K562 (cell line): Measurements from ENCODE around the gene SEC63. TPM values are rescaled to one million over a fixed set of nuclear protein-coding genes. Genes with fewer than 3 reads are reported as not detected.
"Not testable (repeated sequence)": the region's sequence is repeated elsewhere in the genome, so short reads cannot be mapped to it uniquely, and the experiment has no call there.

Experiments
- ATAC-seq: fragments of 200-7000 bp; cut with Tn5 transposase; 3 replicates; pipeline ENCODE4 v1.9.1; 2020; ENCODE audit warnings: moderate library complexity
- BruUV-seq: library from RNA; stranded (reverse); fragments of 400-500 nt; replicated peaks from 2 replicates; lab custom pipeline; 2021; lab: Mats Ljungman, UMichigan
- CTCF ChIA-PET: fragments of 300-600 bp; formaldehyde crosslinking; extraction: SDS; loops from one replicate; lab custom pipeline; 2021; ENCODE audit warnings: low intra/inter-chr PET ratio; lab: Yijun Ruan, JAX
- POLR2A ChIA-PET: fragments of 300-600, 350-650 bp; sonication (Branson Sonifier 250); formaldehyde crosslinking; extraction: SDS; loops from one replicate; lab custom pipeline; 2021; ENCODE audit warnings: antibody characterized with exemption, inconsistent platforms; lab: Yijun Ruan, JAX
- DNase-seq, 4 experiments: peaks; one replicate each; pipeline versions ENCODE4 v3.0.0 to v3.0.0-alpha.2; 2011 to 2018; ENCODE audit warnings: low spot score in 3 of 4, mixed read lengths in 3 of 4; ENCODE audit errors: extremely low read depth in 1 of 4
- FAIRE-seq: peaks from 2 replicates; lab custom pipeline; 2011; peaks lifted over from hg19 to GRCh38; lab: Jason Lieb, UNC
- H2AFZ ChIP-seq: 2 replicates; pipeline ENCODE4 v1.6.0; 2011; ENCODE audit warnings: low read depth, low read length, control low read depth, inconsistent platforms
- H3K27ac ChIP-seq: fragments of 200-600 bp; 3 replicates; pipeline ENCODE4 v1.8.0; 2011; ENCODE audit warnings: low read depth, mild to moderate bottlenecking, control low read depth, inconsistent platforms, low read length, moderate library complexity, mixed read lengths; ENCODE audit errors: extremely low read depth
- H3K27me3 ChIP-seq, 2 experiments: fragments of 300-600 bp in 1 of 2; 2 replicates in 1 of 2; 3 replicates in 1 of 2; pipeline versions ENCODE4 v1.6.0 to v1.8.0; 2011; ENCODE audit warnings: inconsistent platforms in 2 of 2, low read length in 2 of 2, mild to moderate bottlenecking in 1 of 2, mixed read lengths in 1 of 2, moderate library complexity in 1 of 2; ENCODE audit not compliant: control insufficient read depth in 2 of 2, insufficient read depth in 2 of 2
- H3K36me3 ChIP-seq: fragments of 300-600 bp; 3 replicates; pipeline ENCODE4 v1.8.0; 2011; ENCODE audit warnings: mild to moderate bottlenecking, low read length, inconsistent platforms; ENCODE audit not compliant: control insufficient read depth, insufficient read depth
- H3K4me1 ChIP-seq, 2 experiments: fragments of 200-600 bp in 1 of 2; replicated peaks in 1 of 2; 2 replicates in 1 of 2; 3 replicates in 1 of 2; pipeline versions ENCODE4 v1.5.1 to v1.8.0; 2011; ENCODE audit warnings: inconsistent platforms in 2 of 2, low read length in 2 of 2, mild to moderate bottlenecking in 1 of 2, mixed read lengths in 1 of 2, moderate library complexity in 1 of 2; ENCODE audit not compliant: control insufficient read depth in 2 of 2, insufficient read depth in 2 of 2
- H3K4me2 ChIP-seq: 2 replicates; pipeline ENCODE4 v1.6.1; 2011; ENCODE audit warnings: low read length, control low read depth, inconsistent platforms, mixed read lengths; ENCODE audit not compliant: insufficient read depth
- H3K4me3 ChIP-seq: fragments of 200-600 bp; sonication (generic), shearing (Covaris generic); 2 replicates; pipeline ENCODE4 v1.5.1; 2016; ENCODE audit warnings: control low read depth, inconsistent platforms
- H3K79me2 ChIP-seq: fragments of 200-600 bp; 3 replicates; pipeline ENCODE4 v1.8.0; 2011; ENCODE audit warnings: low read length, inconsistent platforms; ENCODE audit not compliant: control insufficient read depth, insufficient read depth
- H3K9ac ChIP-seq, 2 experiments: 2 replicates each; pipeline versions ENCODE4 v1.6.0 to v1.6.1; 2011; ENCODE audit warnings: low read depth in 2 of 2, low read length in 2 of 2, control low read depth in 1 of 2, inconsistent platforms in 1 of 2, mild to moderate bottlenecking in 1 of 2, mixed read lengths in 1 of 2; ENCODE audit not compliant: insufficient read depth in 1 of 2
- H3K9me1 ChIP-seq: one replicate; pipeline ENCODE4 v1.6.0; 2011; ENCODE audit warnings: inconsistent platforms, mild to moderate bottlenecking, low read length, moderate library complexity; ENCODE audit not compliant: control insufficient read depth, insufficient read depth
- H3K9me3 ChIP-seq: replicated peaks from 2 replicates; pipeline ENCODE4 v1.5.1; 2011; ENCODE audit warnings: low read depth, low read length, inconsistent platforms; ENCODE audit not compliant: control insufficient read depth, insufficient read depth
- H4K20me1 ChIP-seq: replicated peaks from 2 replicates; pipeline ENCODE4 v1.6.1; 2011; ENCODE audit warnings: low read length, inconsistent platforms, mixed read lengths; ENCODE audit not compliant: control insufficient read depth, insufficient read depth
- ATF7 ChIP-seq: fragments of 450-650 bp; IDR thresholded peaks from 2 replicates; pipeline ENCODE4 v1.7.1; 2014; ENCODE audit warnings: mild to moderate bottlenecking, moderate library complexity
- EGR1 ChIP-seq: fragments of 450-650 bp; conservative IDR thresholded peaks from 2 replicates; pipeline ENCODE4 v1.6.1; 2017; ENCODE audit warnings: mild to moderate bottlenecking
- HDAC2 ChIP-seq: fragments of 450-650 bp; IDR thresholded peaks from 2 replicates; pipeline ENCODE4 v1.6.1; 2016; ENCODE audit warnings: mild to moderate bottlenecking
- KLF13 ChIP-seq: fragments of 450-650 bp; IDR thresholded peaks from 2 replicates; pipeline ENCODE4 v1.6.1; 2016; ENCODE audit warnings: missing genetic modification characterization, low read depth, mild to moderate bottlenecking, missing compliant biosample characterization, moderate library complexity, borderline replicate concordance
- MNT ChIP-seq, 2 experiments: fragments of 450-650 bp; conservative IDR thresholded peaks; 2 replicates each; pipeline ENCODE4 v1.6.1; 2017; ENCODE audit warnings: mild to moderate bottlenecking in 2 of 2, moderate library complexity in 2 of 2
- SMARCA5 ChIP-seq: fragments of 450-650 bp; IDR thresholded peaks from 2 replicates; pipeline ENCODE4 v1.6.1; 2016
- WGBS: fragments of 100-300 bp; shearing (Covaris generic); methylation state at CpG from one replicate; pipeline ENCODE4 v1.1.6; 2016; ENCODE audit warnings: low coverage, mixed read lengths; ENCODE audit not compliant: insufficient coverage; ENCODE audit errors: missing lambda C conversion rate; 5-methylcytosine and 5-hydroxymethylcytosine counted together
- in situ Hi-C: fragments of 300-500 bp; cut with MboI; formaldehyde crosslinking; loops from 4 replicates; pipeline ENCODE4 v1.15.0; 2018; ENCODE audit warnings: inconsistent platforms, mixed read lengths
- intact Hi-C: fragments of 100-400 bp; cut with micrococcal nuclease; formaldehyde crosslinking; loops from 2 replicates; pipeline ENCODE4 v1.14.2; 2022
- polyA plus RNA-seq, 8 experiments: library from polyadenylated mRNA; depleted of rRNA in 4 of 8; stranded (reverse) in 5 of 8; unstranded in 3 of 8; fragments of >200 nt; fragmentation: Nextera tagmentation in 2 of 8; fragmentation: Illumina TruSeq in 1 of 8; extraction: Ambion mirVana in 2 of 8; extraction: Trizol in 1 of 8; gene quantifications; 2 replicates each; pipeline versions ENCODE4 v1.2.1 to v1.2.3, GENCODE V29; 2011 to 2014; ENCODE audit warnings: inconsistent platforms in 1 of 8, missing spikeins in 1 of 8
- total RNA-seq, 7 experiments: library from RNA; depleted of rRNA in 6 of 7; stranded (reverse); fragments of >200 nt in 6 of 7; fragmentation: Illumina TruSeq in 2 of 7; extraction: Trizol in 2 of 7; gene quantifications; 2 replicates each; pipeline versions ENCODE4 v1.2.1 to v1.2.3, GENCODE V29; 2011 to 2021; ENCODE audit warnings: low replicate concordance in 1 of 7

Gene SEC63
- total and polyA plus RNA-seq, 9 of the 15 experiments (the other 6 are each of a cell fraction or from before 2014, with no cell fraction given), result 13.8 to 74.6 (median 28.4) TPM

GRCh38 chr6:107926697-107927544 lies 31.1 kb downstream of the SEC63 start:
- H3K27ac ChIP-seq, result peak overlapping the region; percentile 39; the same call in 1 of the 3 replicates
- FAIRE-seq, result peak; percentile 82
- H3K4me2 ChIP-seq, H4K20me1 ChIP-seq, H3K9ac ChIP-seq, POLR2A ChIA-PET, CTCF ChIA-PET, H3K9me3 ChIP-seq, H3K9me1 ChIP-seq, BruUV-seq, H3K27me3 ChIP-seq, in situ Hi-C loops, H3K4me3 ChIP-seq, intact Hi-C loops, H2AFZ ChIP-seq: not testable (repeated sequence)
- H3K79me2 ChIP-seq, result peaks cover 65% of the 10 kb centered on the region
- WGBS, result 14% methylated on average over 10 of the region's 10 CpGs
- peak; percentile 83 for ATAC-seq
- peaks cover 43% of the 10 kb centered on the region; the same call in 2 of the 3 replicates for H3K36me3 ChIP-seq
- TF ChIP-seq KLF13 (tag), result peak; percentile 85; the same call in 1 of the 2 replicates
- TF ChIP-seq ATF7, result peak; percentile 18; the same call in 1 of the 2 replicates
- TF ChIP-seq EGR1, result peak; percentile 43; the same call in 1 of the 2 replicates
- 0 out of 4 replicates have a peak, but pooled peaks of 1 of the 2 experiments have one; percentile 11 for TF ChIP-seq MNT (conservative IDR thresholded peaks at IDR 0.05)
- 0 out of 2 replicates have a peak, but pooled peaks have one; percentile 25 for TF ChIP-seq HDAC2
- TF ChIP-seq SMARCA5, result peak; percentile 42; the same call in 1 of the 2 replicates
- DNase-seq, result peak in 1 of 4 experiments; percentile 48
- peaks cover 0 to 10% of the 10 kb centered on the region in 2 experiments; a peak in 2 of 5 replicates for H3K4me1 ChIP-seq
